Parathyroid adenoma (tissue), 2 donors: ENCODE results near the gene NFYC.

Source experiments
- H2AFZ ChIP-seq: fragments of 300-600 bp; sonication (generic); one replicate; pipeline ENCODE4 v1.7.0; 2017; ENCODE audit warnings: antibody characterized with exemption, mild to moderate bottlenecking
- H3K27ac ChIP-seq: fragments of 300-600 bp; sonication (generic); one replicate; pipeline ENCODE4 v1.7.0; 2017
- H3K27me3 ChIP-seq: fragments of 300-600 bp; sonication (generic); one replicate; pipeline ENCODE4 v1.7.0; 2017; ENCODE audit warnings: low read length; ENCODE audit not compliant: control insufficient read depth, insufficient read depth
- H3K36me3 ChIP-seq: fragments of 300-600 bp; sonication (generic); one replicate; pipeline ENCODE4 v1.7.0; 2017; ENCODE audit warnings: low read length; ENCODE audit not compliant: control insufficient read depth, insufficient read depth
- H3K4me1 ChIP-seq: fragments of 300-600 bp; sonication (generic); one replicate; pipeline ENCODE4 v1.7.0; 2017; ENCODE audit warnings: control low read depth
- H3K4me2 ChIP-seq: fragments of 300-600 bp; sonication (generic); one replicate; pipeline ENCODE4 v1.7.0; 2017; ENCODE audit warnings: low read length
- H3K4me3 ChIP-seq: fragments of 300-600 bp; sonication (generic); one replicate; pipeline ENCODE4 v1.7.0; 2017; ENCODE audit warnings: low read depth, low read length
- H3K79me2 ChIP-seq: fragments of 300-600 bp; sonication (generic); one replicate; pipeline ENCODE4 v1.7.0; 2017; ENCODE audit warnings: control low read depth
- H3K9ac ChIP-seq: fragments of 300-600 bp; sonication (generic); one replicate; pipeline ENCODE4 v1.7.0; 2017; ENCODE audit warnings: mild to moderate bottlenecking
- H3K9me3 ChIP-seq: fragments of 300-600 bp; sonication (generic); one replicate; pipeline ENCODE4 v1.7.0; 2017; ENCODE audit warnings: low read length; ENCODE audit not compliant: control insufficient read depth
- CTCF ChIP-seq: fragments of 300-600 bp; sonication (generic); IDR thresholded peaks from one replicate; pipeline ENCODE4 v1.7.0; 2017; ENCODE audit warnings: antibody characterized with exemption, mild to moderate bottlenecking
- donor health status: primary hyperparathyroidism.

NFYC gene

DNA sequence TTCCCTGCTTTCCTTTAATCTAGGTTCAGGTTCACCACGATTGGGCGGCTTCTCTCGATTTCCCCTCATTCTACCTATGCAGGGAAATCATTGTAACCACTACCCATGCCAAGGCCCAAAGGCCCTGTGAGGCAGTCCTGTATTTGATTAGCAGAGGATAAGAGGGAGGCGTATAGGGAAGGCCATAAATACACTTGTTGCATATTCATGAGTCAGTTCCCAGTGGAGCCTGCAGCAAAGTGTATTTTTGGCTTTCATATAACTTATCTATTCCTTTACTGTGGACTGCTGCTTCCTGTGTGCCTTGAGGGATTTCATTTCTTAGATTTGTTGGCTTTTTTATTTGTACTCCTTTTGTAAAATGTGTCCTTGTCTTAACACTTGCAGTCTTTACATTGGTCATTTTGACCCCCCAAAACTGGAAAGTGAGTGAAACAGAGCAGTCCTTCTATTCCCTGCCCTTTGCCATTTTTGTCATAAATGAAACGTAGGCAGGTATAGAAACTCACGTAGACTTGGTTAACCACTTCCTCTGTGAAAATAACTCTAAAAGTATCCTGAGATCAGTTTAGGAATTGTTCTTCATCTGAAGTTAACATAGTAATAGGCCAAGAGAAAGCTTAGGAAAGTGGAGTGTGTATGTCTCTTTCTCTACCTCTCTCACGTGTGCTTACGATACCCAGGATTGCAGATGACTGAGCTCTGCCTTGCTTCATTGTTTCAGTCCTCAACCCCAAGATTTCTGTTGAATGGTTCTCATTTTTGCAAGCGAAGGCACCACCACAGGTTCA, 72.4 kb downstream of the NFYC start:
- no peak for TF ChIP-seq CTCF
- Histone ChIP-seq H3K27me3 (no peaks in the 10 kb centered on the region), H3K36me3 (no peaks in the 10 kb centered on the region), H3K9me3 (no peaks in the 10 kb centered on the region), H3K27ac (no peak overlapping the region), H3K4me1 (peaks cover 3% of the 10 kb centered on the region), H3K4me3 (no peak overlapping the region), H2AFZ (no peak overlapping the region), H3K9ac (no peak overlapping the region), H3K4me2 (no peak overlapping the region), H3K79me2 (no peaks in the 10 kb centered on the region)

DNA sequence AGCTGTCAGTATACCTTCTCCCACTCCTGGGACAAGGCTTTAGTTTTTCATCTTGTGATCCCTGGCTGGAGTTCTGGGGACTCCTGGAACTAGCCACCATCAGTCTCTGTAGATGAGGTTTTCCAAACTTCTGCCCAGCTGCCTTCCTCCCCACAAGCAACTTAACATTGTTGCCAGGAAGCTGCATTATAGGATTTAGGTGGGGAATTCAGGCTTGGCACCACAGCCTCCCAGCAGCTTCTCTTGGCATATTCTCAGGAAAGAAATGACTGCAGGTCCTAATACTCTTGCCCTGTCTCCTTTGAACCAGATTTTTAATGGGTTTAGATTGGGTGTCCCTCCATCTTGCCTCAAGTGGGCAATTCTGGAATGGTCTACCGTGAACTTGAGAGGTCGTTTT, 73.5 kb downstream of the NFYC start:
- H3K9ac ChIP-seq, result no peak overlapping the region
- no peak overlapping the region for H2AFZ ChIP-seq
- no peak overlapping the region for H3K27ac ChIP-seq
- H3K27me3 ChIP-seq, result no peaks in the 10 kb centered on the region
- no peaks in the 10 kb centered on the region for H3K79me2 ChIP-seq
- H3K36me3 ChIP-seq, result no peaks in the 10 kb centered on the region
- H3K4me3 ChIP-seq, result no peak overlapping the region
- no peaks in the 10 kb centered on the region for H3K9me3 ChIP-seq
- H3K4me2 ChIP-seq, result no peak overlapping the region
- TF ChIP-seq CTCF, result no peak
- H3K4me1 ChIP-seq, result peaks cover 3% of the 10 kb centered on the region

- no peaks in the 10 kb centered on the region for H3K36me3 ChIP-seq
These were observed 74.5 kb downstream of the NFYC start for GRCh38 chr1:40766017-40766416.

DNA sequence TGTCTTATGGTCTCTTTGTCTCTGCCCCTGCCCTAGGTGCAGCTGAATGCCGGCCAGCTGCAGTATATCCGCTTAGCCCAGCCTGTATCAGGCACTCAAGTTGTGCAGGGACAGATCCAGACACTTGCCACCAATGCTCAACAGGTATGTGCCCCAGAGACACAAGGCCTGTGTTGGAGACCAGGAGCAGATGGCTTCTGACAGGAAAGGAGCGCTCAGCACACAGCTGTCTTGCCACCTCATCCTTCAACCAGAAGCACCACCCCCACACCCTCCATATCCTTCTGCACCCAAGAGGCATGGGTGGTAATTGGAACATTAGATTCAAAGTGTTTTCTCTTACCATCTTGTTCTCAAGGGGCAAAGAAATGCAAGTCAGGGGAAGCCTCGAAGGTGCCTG, 75.1 kb downstream of the NFYC start:
- H3K4me2 ChIP-seq, result no peak overlapping the region

More at GRCh38 chr1:40766017-40766416, 74.5 kb downstream of the NFYC start:
- H3K4me2 ChIP-seq, result no peak overlapping the region
- H3K9ac ChIP-seq, result no peak overlapping the region
- no peak for TF ChIP-seq CTCF
- H3K27ac ChIP-seq, result no peak overlapping the region
- no peaks in the 10 kb centered on the region for H3K27me3 ChIP-seq
- no peaks in the 10 kb centered on the region for H3K9me3 ChIP-seq
- H3K79me2 ChIP-seq, result no peaks in the 10 kb centered on the region
- peaks cover 3% of the 10 kb centered on the region for H3K4me1 ChIP-seq
- H2AFZ ChIP-seq, result no peak overlapping the region
- no peak overlapping the region for H3K4me3 ChIP-seq

More for the DNA sequence above, 75.1 kb downstream of the NFYC start:
- no peak for TF ChIP-seq CTCF
- Histone ChIP-seq H3K36me3 (no peaks in the 10 kb centered on the region), H3K9me3 (no peaks in the 10 kb centered on the region), H3K9ac (no peak overlapping the region), H3K27ac (no peak overlapping the region), H3K27me3 (no peaks in the 10 kb centered on the region), H3K4me3 (no peak overlapping the region), H2AFZ (no peak overlapping the region), H3K79me2 (no peaks in the 10 kb centered on the region), H3K4me1 (peaks cover 3% of the 10 kb centered on the region)
